Stimulated activated CD4-positive, alpha-beta T cell treated with anti-CD3 and anti-CD28 coated beads, Interleukin-4, amount 100 ng/mL, for 1 hour (primary cell): ENCODE results near the gene TFPI.

Experiments used
- DNase-seq: peaks from one replicate; pipeline ENCODE4 v3.0.0-alpha.2; 2020

Gene TFPI

GRCh38 chr2:187461294-187462261, 92.7 kb downstream of the TFPI start:
- no peak for DNase-seq

- no peak for DNase-seq
Measured at GRCh38 chr2:187459256-187459655, 95.0 kb downstream of the TFPI start.

- DNase-seq, result no peak
Measured at GRCh38 chr2:187453078-187453641, 101.1 kb downstream of the TFPI start.

- no peak for DNase-seq
Measured at GRCh38 chr2:187451510-187451909, 102.7 kb downstream of the TFPI start.

GRCh38 chr2:187447336-187447735, 106.9 kb downstream of the TFPI start:
- DNase-seq, result no peak

- DNase-seq, result no peak
Measured at GRCh38 chr2:187446711-187447110, 107.5 kb downstream of the TFPI start.

GRCh38 chr2:187445051-187445450, 109.2 kb downstream of the TFPI start:
- no peak for DNase-seq

GRCh38 chr2:187442778-187443177, 111.5 kb downstream of the TFPI start:
- no peak for DNase-seq

- no peak for DNase-seq
Measured at GRCh38 chr2:187442378-187442777, 111.9 kb downstream of the TFPI start.

GRCh38 chr2:187440101-187440675, 114.0 kb downstream of the TFPI start:
- no peak for DNase-seq

- no peak for DNase-seq
Measured at GRCh38 chr2:187438455-187438854, 115.8 kb downstream of the TFPI start.

- no peak for DNase-seq
Measured at GRCh38 chr2:187435756-187436155, 118.5 kb downstream of the TFPI start.

GRCh38 chr2:187435078-187435477, 119.2 kb downstream of the TFPI start:
- no peak for DNase-seq

- no peak for DNase-seq
Measured at GRCh38 chr2:187434342-187434785, 119.9 kb downstream of the TFPI start.

GRCh38 chr2:187431911-187432310, 122.3 kb downstream of the TFPI start:
- DNase-seq, result no peak

- DNase-seq, result no peak
Measured at GRCh38 chr2:187429989-187430388, 124.2 kb downstream of the TFPI start.

GRCh38 chr2:187424146-187424545, 130.1 kb downstream of the TFPI start:
- DNase-seq, result no peak

- no peak for DNase-seq
Measured at GRCh38 chr2:187422282-187422681, 132.0 kb downstream of the TFPI start.

GRCh38 chr2:187421519-187421918, 132.7 kb downstream of the TFPI start:
- no peak for DNase-seq

- DNase-seq, result no peak
Measured at GRCh38 chr2:187419808-187420207, 134.4 kb downstream of the TFPI start.

GRCh38 chr2:187415449-187415848, 138.8 kb downstream of the TFPI start:
- DNase-seq, result no peak
